Neuronal stem cell (in vitro differentiated cells): Measurements from ENCODE around the gene AMZ1. TPM values are rescaled to one million over a fixed set of nuclear protein-coding genes. Genes with fewer than 3 reads are reported as not detected.

ENCODE experiments used
- DNase-seq: peaks from one replicate; pipeline ENCODE4 v3.0.0-alpha.2; 2013; ENCODE audit warnings: low spot score
- H2AFZ ChIP-seq: one replicate; pipeline ENCODE4 v1.6.1; 2013; ENCODE audit warnings: mild to moderate bottlenecking, low read length, inconsistent platforms
- H2AK5ac ChIP-seq: 2 replicates; pipeline ENCODE4 v1.6.1; 2013; ENCODE audit warnings: low read depth, mild to moderate bottlenecking, inconsistent platforms, low read length, moderate library complexity, mixed read lengths
- H2BK120ac ChIP-seq: 2 replicates; pipeline ENCODE4 v1.6.1; 2013; ENCODE audit warnings: low read depth, mild to moderate bottlenecking, inconsistent platforms, low read length, moderate library complexity, mixed read lengths
- H2BK12ac ChIP-seq: one replicate; pipeline ENCODE4 v1.6.1; 2013; ENCODE audit warnings: low read length, inconsistent platforms
- H2BK15ac ChIP-seq: 2 replicates; pipeline ENCODE4 v1.6.1; 2013; ENCODE audit warnings: mild to moderate bottlenecking, low read length, inconsistent platforms, mixed read lengths
- H2BK5ac ChIP-seq: one replicate; pipeline ENCODE4 v1.6.1; 2013; ENCODE audit warnings: inconsistent platforms, mild to moderate bottlenecking, low read length, moderate library complexity
- H3K14ac ChIP-seq: one replicate; pipeline ENCODE4 v1.6.1; 2013; ENCODE audit warnings: low read length, inconsistent platforms
- H3K18ac ChIP-seq: 2 replicates; pipeline ENCODE4 v1.6.1; 2013; ENCODE audit warnings: low read length, inconsistent platforms
- H3K23ac ChIP-seq: 2 replicates; pipeline ENCODE4 v1.6.1; 2013; ENCODE audit warnings: low read depth, mild to moderate bottlenecking, mixed read lengths, low read length, inconsistent platforms; ENCODE audit not compliant: poor library complexity
- H3K27ac ChIP-seq: replicated peaks from 3 replicates; pipeline ENCODE4 v1.5.1; 2013; ENCODE audit warnings: low read length, inconsistent platforms
- H3K27me3 ChIP-seq, 3 experiments: 2 replicates each; pipeline ENCODE4 v1.6.1; 2013; ENCODE audit warnings: low read length in 3 of 3, mild to moderate bottlenecking in 2 of 3, inconsistent platforms in 1 of 3, low read depth in 1 of 3, mixed read lengths in 1 of 3, moderate library complexity in 1 of 3; ENCODE audit not compliant: control insufficient read depth in 3 of 3, insufficient read depth in 3 of 3
- H3K36me3 ChIP-seq, 2 donors: replicated peaks in 1 of 2; 2 replicates each; pipeline ENCODE4 v1.6.1; 2013; ENCODE audit warnings: low read length in 2 of 2; ENCODE audit not compliant: control insufficient read depth in 2 of 2, insufficient read depth in 2 of 2
- H3K4ac ChIP-seq: 2 replicates; pipeline ENCODE4 v1.6.1; 2013; ENCODE audit warnings: inconsistent platforms, mild to moderate bottlenecking, low read length, moderate library complexity
- H3K4me1 ChIP-seq, 2 donors: 1 replicate in 1 of 2; 2 replicates in 1 of 2; pipeline ENCODE4 v1.6.1; 2013; ENCODE audit warnings: low read length in 2 of 2, low read depth in 1 of 2; ENCODE audit not compliant: control insufficient read depth in 2 of 2, insufficient read depth in 1 of 2
- H3K4me2 ChIP-seq: one replicate; pipeline ENCODE4 v1.6.1; 2013; ENCODE audit warnings: mild to moderate bottlenecking, low read length, inconsistent platforms; ENCODE audit not compliant: insufficient read depth, poor library complexity, severe bottlenecking
- H3K4me3 ChIP-seq, 2 donors: 2 replicates each; pipeline ENCODE4 v1.5.1; 2013; ENCODE audit warnings: low read length in 2 of 2, mild to moderate bottlenecking in 2 of 2, inconsistent platforms in 1 of 2, moderate library complexity in 1 of 2
- H3K79me1 ChIP-seq: one replicate; pipeline ENCODE4 v1.6.1; 2013; ENCODE audit warnings: low read depth, mild to moderate bottlenecking, inconsistent platforms, low read length, moderate library complexity
- H3K9ac ChIP-seq: one replicate; pipeline ENCODE4 v1.6.1; 2013; ENCODE audit warnings: mild to moderate bottlenecking, low read depth, low read length, inconsistent platforms; ENCODE audit not compliant: poor library complexity
- H3K9me3 ChIP-seq, 2 donors: replicated peaks in 1 of 2; 2 replicates each; pipeline versions ENCODE3 to v1.6.1; 2013; ENCODE audit warnings: low read length in 2 of 2, mild to moderate bottlenecking in 2 of 2, inconsistent platforms in 1 of 2, low read depth in 1 of 2, mixed read lengths in 1 of 2, moderate library complexity in 1 of 2; ENCODE audit not compliant: control insufficient read depth in 2 of 2, insufficient read depth in 1 of 2
- H4K8ac ChIP-seq: one replicate; pipeline ENCODE4 v1.6.1; 2013; ENCODE audit warnings: low read depth, mild to moderate bottlenecking, inconsistent platforms, low read length, moderate library complexity
- H4K91ac ChIP-seq: one replicate; pipeline ENCODE4 v1.6.1; 2013; ENCODE audit warnings: low read length, low read depth, mild to moderate bottlenecking, inconsistent platforms; ENCODE audit not compliant: poor library complexity
- WGBS, 2 donors: extraction: QIAGEN DNeasy Blood & Tissue Kit; methylation state at CpG; one replicate each; pipeline ENCODE4 v1.1.7; 2013; ENCODE audit warnings: missing lambda C conversion rate in 2 of 2, mixed read lengths in 1 of 2; ENCODE audit not compliant: insufficient read length in 2 of 2, insufficient replicate concordance in 1 of 2; ENCODE audit errors: extremely low coverage in 2 of 2; 5-methylcytosine and 5-hydroxymethylcytosine counted together
- polyA plus RNA-seq, 2 experiments: library from polyadenylated mRNA; stranded (reverse); fragments of 200-250 nt; gene quantifications; one replicate each; pipeline ENCODE4 v1.2.3, GENCODE V29; 2013

Gene AMZ1
- 0.04 TPM for polyA plus RNA-seq (2013, experiment 1 of 2)
- 0.01 TPM for polyA plus RNA-seq (2013, experiment 2 of 2)

- Histone ChIP-seq H3K9me3 (peaks cover 0 to 8% of the 10 kb centered on the region in 2 donors), H2BK5ac (peak within 1 kb of the TSS; percentile 83), H2BK120ac (peak within 1 kb of the TSS; percentile 67), H3K4me3 (peak within 1 kb of the TSS in 1 of 2 donors; percentile 68), H3K79me1 (peaks cover 1% of the 10 kb centered on the region), H2BK12ac (no peak within 1 kb of the TSS), H3K36me3 (no peaks in the 10 kb centered on the region), H3K18ac (peak within 1 kb of the TSS; percentile 90), H3K9ac (peak within 1 kb of the TSS; percentile 86), H3K23ac (peak within 1 kb of the TSS; percentile 75), H3K14ac (peak within 1 kb of the TSS; percentile 89), H4K8ac (no peak within 1 kb of the TSS), H4K91ac (no peak within 1 kb of the TSS), H2AK5ac (peak within 1 kb of the TSS; percentile 84), H3K4me2 (peak within 1 kb of the TSS; percentile 80), H3K27me3 (peaks cover 15 to 55% (median 32%) of the 10 kb centered on the region in 3 experiments), H3K27ac (no peak within 1 kb of the TSS), H3K4ac (no peak within 1 kb of the TSS), H2BK15ac (no peak within 1 kb of the TSS), H2AFZ (peak within 1 kb of the TSS; percentile 74), H3K4me1 (peaks cover 6 to 8% of the 10 kb centered on the region in 2 donors)
- no peak for DNase-seq
- no CpG with 5 or more reads among the region's 41 CpGs for WGBS, 2 donors
Measured at GRCh38 chr7:2687881-2688318, at the start of gene AMZ1. AMZ1 (plus strand) TSS chr7:2688202; CDS start chr7:2700452, 12,250 bp downstream.

DNA sequence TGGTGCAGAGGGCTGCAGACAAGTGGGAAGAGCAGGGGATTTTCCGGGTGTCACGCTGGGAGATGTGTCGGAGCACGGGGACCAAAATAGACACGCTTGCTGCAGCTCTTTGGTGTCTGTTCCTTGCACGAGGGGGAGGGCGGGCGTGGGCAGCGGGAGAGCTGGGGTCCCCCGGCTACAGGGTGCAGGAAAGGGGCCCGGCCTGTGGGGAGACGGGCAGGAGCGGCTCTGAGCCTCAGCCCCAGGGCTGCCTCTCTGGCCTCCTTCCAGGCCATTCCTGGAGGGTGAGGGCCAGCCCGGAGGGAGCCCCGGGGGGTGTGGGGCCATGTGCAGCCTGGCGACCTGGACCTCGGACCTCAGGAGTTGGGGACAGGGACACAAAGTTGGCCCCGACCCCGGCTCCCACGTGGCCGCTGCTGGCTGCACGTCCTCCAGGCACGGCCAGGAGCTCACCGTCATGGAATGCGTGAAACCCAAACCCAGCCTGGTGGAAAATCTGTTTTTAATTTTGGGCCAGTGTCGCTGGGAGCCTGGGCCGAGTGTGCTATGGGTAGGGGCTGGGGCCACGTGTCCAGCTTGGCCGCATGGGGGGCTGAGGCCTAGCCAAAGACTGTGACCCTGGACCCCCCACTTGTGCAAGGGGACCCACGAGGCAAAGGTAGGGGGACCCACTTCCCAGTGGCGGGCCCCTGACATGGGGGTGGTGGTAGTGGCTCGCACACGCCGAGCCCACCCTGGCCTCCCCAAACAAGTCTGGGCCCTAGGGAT is 49.6 kb upstream of the AMZ1 start:
- no CpG with 5 or more reads among the region's 34 CpGs for WGBS, 2 donors
- Histone ChIP-seq H3K14ac (no peak overlapping the region), H3K4me1 (peaks cover 27 to 37% of the 10 kb centered on the region in 2 donors), H2BK5ac (peak overlapping the region; percentile 99), H2BK12ac (peak overlapping the region; percentile 94), H3K27me3 (no peaks in the 10 kb centered on the region), H3K18ac (peak overlapping the region; percentile 48), H4K8ac (no peak overlapping the region), H2BK120ac (no peak overlapping the region), H3K4ac (peak overlapping the region; percentile 20), H2BK15ac (no peak overlapping the region), H3K4me2 (peak overlapping the region; percentile 4), H3K4me3 (no peak overlapping the region), H3K9ac (no peak overlapping the region), H3K23ac (peak overlapping the region; percentile 80), H2AK5ac (peak overlapping the region; percentile 74), H3K27ac (no peak overlapping the region), H3K9me3 (no peaks in the 10 kb centered on the region), H3K79me1 (peaks cover 46% of the 10 kb centered on the region), H2AFZ (no peak overlapping the region), H3K36me3 (peaks cover 15 to 42% of the 10 kb centered on the region in 2 donors), H4K91ac (no peak overlapping the region)
- no peak for DNase-seq

- Histone ChIP-seq H3K9me3 (no peaks in the 10 kb centered on the region), H3K4me1 (peaks cover 24 to 34% of the 10 kb centered on the region in 2 donors), H3K4ac (peak overlapping the region; percentile 37), H2BK5ac (peak overlapping the region; percentile 99), H3K14ac (peak overlapping the region; percentile 6), H2BK12ac (peak overlapping the region; percentile 41), H4K91ac (no peak overlapping the region), H2BK120ac (no peak overlapping the region), H3K79me1 (peaks cover 52% of the 10 kb centered on the region), H4K8ac (no peak overlapping the region), H2BK15ac (no peak overlapping the region), H3K27me3 (no peaks in the 10 kb centered on the region), H3K36me3 (peaks cover 16 to 40% of the 10 kb centered on the region in 2 donors), H2AK5ac (peak overlapping the region; percentile 74), H3K18ac (peak overlapping the region; percentile 85), H3K23ac (peak overlapping the region; percentile 73), H3K4me2 (no peak overlapping the region), H3K27ac (no peak overlapping the region), H3K9ac (no peak overlapping the region), H3K4me3 (no peak overlapping the region), H2AFZ (no peak overlapping the region)
- DNase-seq = no peak
- no CpG with 5 or more reads among the region's 24 CpGs for whole genome bisulfite sequencing, 2 donors
Measured at GRCh38 chr7:2639181-2639681, 48.8 kb upstream of the AMZ1 start.
